HG03432 (cell line): ENCODE data around the gene IGDCC3.

Experiments used
- ATAC-seq: cut with Tn5 transposase; IDR thresholded peaks from one replicate; pipeline ENCODE4 v1.9.1; 2021; ENCODE audit warnings: mild to moderate bottlenecking, moderate library complexity; ENCODE audit not compliant: unreplicated experiment

Gene IGDCC3

DNA sequence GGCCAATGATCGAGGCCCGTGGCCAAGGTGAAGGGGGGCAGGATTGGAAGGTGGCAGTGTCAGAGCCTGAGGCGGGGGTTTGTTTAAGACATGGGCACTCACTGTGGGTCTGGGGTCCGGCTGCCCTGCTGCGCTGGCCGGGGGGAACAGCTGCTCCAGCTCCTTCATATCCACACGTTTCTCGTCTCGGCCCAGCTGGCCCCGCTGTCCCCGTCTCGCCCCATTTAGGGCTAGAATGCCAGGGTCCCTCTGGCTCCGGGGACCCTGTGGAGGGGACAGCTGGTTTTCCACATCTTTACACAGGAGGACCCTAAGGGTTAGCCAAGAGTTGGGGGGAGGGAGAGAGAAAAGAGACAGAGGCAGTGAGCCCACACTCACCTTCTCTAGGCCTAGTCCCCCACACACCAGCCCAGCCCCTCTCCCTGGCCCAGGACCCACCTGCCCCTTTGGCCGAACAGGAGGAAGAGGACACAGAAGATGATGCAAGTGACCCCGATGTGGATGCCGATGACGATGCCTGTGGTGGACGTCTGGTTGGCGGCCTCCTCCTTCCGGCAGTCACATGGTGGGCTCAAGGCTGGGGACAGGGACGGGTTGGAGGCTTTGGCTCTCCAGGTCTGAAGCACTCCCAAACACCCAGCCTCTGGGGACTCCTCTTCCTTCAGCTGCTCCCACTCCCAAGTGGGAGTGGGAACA, 48.4 kb downstream of the IGDCC3 start:
- no peak for ATAC-seq

DNA sequence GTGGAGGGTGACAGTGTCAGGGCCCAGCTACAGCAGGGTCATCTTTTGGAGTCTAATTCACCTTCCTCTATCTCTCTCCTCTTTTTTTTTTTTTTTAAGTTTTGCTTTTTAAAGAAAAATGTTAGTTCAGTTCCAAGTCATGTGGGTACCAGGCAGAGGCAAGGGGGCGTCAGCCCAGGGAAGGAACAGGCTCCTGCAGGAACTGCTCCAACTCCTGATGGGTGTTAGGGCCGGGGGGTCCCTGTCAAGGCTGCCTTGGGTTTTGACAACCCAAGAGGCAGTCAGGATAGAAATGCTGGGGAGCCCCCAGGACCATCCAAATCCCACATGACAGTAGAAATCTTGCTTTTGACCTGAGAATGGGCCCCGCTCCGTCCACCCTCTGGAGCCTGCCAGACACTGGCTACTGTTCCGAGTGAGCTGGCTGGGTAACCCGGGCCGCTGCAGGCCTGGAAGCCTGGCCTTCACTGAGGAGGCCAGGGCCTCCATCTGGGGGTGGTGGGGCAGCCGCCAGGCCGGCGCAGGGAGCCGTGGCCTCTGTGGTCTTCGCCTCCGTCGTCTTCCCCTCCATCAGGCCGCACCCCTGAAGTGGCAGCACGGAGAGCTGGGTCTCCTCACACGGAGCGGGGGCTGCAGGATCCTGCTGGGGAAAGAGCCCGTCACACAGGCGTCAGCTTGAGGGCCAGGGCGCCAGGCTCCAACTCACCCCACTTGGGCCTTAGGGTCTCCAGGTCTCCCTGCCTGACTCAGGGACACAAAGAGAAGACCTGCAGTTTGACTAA, 49.1 kb downstream of the IGDCC3 start:
- ATAC-seq = no peak

DNA sequence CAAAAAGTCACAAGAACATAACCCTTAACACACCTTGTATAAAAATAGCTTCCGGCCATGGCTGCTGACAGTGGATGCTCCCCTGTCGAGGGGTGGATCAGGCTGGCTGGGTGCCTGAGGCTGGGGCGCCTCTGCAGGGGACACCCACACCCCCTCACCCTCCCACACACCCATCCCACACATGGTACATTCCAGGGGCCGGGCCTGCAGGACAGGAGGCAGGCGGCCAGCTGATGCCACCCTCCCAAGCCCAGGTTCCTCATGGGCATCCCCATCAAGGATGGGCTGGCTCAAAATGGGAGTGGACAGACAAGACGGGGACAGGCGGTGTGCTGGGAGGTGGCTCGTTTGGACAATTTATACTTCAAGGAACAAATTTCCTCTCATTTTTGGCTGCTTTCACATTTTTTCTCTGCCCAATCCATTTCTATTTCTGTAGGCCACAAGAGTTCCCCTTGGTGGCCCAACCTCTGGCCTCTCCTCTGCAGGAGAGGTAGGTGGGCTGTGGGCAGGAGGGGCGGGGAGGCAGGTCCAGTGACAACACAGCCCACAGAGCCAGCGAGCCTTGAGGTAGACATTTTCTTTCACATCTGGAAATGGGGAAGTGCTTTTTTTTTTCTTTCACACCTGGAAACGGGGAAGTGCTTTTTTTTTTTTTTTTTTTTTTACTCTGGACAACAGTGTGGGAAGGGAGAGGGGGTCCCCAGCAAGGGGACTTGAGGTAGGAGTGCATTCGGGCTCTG, 50.0 kb downstream of the IGDCC3 start:
- ATAC-seq = no peak

DNA sequence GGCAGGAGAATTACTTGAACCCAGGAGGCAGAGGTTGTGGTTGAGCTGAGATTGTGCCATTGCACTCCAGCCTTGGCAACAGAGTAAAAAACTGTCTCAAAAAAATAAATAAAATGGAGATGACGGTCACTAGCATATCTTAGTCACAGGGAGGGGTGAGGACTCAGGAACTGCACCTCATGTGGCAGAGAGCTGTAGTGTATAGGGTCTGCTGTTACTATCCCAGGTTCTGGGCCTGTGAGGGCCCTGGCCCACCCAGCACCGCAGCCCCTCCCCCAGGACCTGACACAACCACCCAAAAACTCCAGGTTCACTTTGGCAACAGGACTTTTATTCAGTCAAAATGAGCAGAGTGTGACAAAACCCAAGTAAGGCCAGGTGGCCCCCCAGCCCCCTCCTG, 51.0 kb downstream of the IGDCC3 start:
- no peak for ATAC-seq

DNA sequence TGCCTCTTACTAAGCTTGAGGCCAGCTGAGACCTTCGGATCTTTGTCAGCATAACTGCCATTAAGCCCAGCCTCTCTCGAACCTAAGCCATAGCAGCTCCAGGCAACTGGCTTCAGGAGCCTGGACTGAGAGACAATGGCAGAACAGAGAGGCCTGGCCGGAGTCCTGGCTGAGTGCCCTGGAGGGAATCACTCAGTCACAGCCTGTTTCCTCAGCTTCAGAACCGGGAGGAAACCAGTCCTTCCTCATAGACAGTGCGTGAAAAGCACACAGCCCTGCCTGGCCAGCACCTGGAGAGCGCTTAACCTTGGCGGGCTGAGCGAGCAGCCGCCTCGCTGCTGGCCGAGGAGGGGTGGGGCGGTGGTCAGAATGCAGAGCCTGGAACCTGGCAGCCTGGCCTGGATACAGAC, 51.7 kb downstream of the IGDCC3 start:
- no peak for ATAC-seq

DNA sequence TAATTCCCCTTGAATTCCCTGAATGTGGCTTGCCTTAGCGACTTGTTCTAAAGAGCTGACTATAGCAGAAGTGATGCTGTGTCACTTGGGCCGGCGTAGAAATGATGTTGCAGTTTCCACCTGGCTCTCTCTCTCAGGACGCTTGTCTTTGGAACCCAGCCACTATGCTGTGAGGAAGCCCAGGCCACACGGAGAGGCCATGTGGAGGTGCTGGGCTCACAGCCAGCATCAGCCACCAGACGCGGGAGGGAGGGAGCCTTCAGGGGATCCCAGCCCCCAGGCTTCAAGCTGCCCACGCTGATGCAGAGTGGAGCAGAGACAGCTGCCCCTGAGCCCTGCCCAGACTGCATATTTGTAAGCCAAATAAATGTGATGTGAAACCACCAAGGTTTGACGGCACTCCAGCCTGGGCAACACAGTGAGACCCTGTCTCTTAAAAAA, 54.7 kb downstream of the IGDCC3 start:
- ATAC-seq = no peak

DNA sequence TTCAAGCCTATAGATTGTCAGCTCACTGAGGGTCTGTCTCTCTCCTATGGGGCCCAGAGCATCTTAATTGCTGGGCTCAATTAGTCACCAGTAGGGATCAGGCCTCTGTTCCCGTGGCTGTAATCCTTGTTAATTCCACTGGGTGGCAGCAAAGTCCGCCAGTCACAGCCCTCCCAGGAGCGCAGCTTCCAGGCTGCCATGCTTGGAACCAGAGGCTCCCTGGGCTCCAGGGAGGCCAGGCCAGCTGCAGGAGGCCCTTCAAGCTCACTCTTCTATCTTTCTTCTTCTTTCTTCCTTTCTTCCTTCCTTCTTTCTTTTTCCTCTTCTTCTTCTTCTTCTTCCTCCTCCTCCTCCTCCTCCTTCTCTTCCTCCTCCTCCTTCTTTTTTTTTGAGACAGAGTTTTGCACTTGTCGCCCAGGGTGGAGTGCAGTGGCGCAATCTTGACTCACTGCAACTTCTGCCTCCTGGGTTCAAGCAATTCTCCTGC, 58.9 kb downstream of the IGDCC3 start:
- ATAC-seq = peak; percentile 56

DNA sequence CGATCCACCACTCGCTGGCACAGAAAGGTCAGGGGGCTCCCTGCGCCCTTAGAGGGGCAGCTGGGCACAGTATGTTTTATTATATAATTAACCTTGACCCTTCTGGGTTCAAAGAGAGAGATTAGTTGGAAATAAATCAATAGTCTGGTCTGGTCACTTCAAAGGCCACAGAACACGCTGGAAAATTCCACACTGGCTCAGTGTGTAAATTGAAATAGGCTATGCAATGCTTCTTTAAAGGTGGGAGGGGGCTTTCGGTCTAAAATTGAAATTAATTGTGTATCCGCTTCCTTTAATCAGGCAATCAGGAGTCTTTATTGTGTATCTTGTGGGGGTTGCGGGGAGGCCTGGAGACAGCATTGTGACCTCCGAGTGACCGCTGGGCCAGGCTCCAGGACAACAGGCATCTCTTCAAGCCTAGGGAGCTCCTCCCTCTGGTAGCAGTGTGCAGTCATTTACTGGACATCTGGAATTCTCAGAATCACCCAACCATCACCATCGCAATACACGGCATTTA, 65.3 kb downstream of the IGDCC3 start:
- ATAC-seq = no peak

DNA sequence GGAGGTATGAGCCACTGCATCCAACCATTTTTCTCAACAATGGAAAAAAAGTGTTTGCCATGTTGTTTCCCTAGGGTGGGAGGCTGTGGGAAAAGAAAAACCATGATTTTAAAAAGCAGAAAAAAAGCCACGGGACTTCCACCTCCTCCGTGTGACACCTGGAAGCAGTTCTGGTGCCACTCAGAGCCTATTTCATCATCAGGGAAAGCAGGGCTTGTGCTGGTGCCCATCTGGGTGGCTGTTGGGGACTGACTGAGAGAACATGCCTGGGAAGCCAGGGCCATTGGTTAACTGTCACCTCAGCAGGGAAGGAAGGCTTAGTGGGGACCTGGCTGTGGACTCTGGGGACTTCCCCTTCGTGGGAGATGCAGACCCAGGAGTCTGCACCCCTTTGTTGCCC, 66.0 kb downstream of the IGDCC3 start:
- no peak for ATAC-seq

DNA sequence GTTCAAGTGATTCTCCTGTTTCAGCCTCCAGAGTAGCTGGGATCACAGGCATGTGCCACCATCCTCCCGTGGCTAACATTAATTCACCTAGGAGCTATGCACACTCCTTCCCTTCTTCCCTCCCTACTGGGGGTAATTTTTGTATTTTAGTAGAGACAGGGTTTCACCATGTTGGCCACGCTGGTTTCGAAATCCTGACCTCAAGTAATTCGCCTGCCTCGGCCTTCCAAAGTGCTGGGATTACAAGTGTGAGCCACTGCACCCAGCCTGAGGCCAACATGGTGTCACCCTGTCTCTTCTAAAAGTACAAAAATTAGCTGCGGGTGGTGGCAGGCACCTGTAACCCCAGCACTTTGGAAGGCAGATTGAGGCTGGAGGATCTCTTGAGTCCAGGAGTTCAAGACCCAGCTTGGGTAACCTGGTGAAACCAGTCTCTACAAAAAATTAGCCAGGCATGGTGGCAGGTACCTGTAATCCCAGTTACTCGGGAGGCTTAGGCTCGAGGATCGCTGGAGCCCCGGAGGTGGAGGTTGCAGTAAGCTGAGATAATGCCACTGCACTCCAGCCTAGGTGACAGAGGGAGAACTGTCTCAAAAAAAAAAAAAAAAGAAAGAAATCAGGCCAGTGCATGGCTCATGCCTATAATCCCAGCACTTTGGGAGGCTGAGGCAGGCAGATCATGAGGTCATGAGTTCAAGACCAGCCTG, 67.2 kb downstream of the IGDCC3 start:
- no peak for ATAC-seq

DNA sequence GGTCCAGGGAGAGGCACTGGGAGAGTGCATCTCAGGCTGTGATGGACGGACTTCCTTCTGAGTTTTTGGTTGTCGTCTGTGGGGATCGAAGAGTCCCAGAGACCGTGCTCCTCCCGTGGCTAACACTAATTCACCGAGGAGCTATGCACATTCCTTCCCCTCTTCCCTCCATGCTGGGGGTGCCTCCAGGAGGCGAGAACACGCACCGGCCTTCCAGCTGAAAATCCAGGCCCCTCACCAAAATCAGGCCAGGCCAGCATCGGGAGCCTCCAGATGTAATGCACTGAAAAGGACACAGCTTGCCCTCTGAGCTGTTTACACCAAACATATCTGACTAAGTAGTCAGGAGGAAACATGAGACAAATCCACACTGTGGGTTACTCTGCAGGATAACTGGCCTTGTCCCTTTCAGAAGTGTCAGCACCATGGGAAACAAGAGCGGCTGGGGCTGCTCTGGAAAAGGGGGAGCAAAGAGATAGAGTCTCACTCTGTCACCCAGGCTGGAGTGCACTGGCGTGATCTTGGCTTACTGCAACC, 67.9 kb downstream of the IGDCC3 start:
- no peak for ATAC-seq

DNA sequence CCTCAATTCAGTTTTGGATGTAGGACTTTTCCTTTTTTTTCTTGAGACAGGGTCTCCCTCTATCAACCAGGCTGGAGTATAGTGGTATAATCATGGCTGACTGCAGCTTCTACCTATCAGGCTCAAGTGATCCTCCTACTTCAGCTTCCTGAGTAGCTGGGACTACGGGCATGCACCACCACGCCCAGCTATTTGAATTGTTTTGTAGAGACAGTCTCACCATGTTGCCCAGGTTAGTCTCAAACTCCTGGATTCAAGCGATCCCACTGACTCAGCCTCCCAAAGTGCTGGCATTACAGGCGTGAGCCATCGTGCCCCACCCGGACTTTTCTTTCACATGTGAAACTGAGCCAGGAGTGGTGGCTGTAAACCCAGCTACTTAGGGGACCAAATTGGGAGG, 69.8 kb downstream of the IGDCC3 start:
- no peak for ATAC-seq

DNA sequence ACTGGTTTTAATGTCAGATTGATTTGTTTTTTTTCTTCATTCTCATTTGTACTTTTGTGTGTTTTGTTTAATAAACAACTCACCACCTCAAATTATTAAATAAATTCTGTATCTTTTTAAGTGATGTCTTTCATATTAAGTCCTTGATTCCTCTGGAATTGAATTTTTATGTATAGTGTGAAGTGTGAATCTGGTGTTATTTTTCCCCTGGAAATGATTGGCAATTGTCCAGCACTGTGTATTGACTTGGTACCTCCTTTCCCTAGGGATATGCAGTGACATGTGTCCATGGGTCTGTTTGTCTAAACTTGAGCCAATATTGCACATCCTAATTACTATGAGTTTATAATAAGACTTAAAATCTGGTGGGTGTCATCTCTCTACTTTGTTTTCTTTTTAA, 71.3 kb downstream of the IGDCC3 start:
- no peak for ATAC-seq

DNA sequence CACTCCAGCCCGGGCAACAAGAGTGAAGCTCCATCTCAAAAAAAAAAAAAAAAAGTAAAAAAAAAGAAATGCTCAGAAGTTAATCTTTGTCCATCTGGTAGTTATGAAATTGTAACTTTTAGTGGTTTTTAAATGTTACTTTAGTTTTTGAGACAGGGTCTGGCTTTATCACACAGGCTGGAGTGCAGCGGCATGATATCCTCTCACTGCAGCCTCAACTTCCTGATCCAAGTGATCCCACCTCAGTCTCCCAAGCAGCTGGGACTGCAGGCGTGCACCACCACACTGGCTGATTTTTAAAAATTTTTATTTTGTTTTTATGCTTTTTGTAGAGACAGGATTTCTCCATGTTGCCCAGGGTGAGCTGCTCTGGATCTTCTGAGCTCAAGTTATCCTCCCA, 72.0 kb downstream of the IGDCC3 start:
- ATAC-seq = no peak

DNA sequence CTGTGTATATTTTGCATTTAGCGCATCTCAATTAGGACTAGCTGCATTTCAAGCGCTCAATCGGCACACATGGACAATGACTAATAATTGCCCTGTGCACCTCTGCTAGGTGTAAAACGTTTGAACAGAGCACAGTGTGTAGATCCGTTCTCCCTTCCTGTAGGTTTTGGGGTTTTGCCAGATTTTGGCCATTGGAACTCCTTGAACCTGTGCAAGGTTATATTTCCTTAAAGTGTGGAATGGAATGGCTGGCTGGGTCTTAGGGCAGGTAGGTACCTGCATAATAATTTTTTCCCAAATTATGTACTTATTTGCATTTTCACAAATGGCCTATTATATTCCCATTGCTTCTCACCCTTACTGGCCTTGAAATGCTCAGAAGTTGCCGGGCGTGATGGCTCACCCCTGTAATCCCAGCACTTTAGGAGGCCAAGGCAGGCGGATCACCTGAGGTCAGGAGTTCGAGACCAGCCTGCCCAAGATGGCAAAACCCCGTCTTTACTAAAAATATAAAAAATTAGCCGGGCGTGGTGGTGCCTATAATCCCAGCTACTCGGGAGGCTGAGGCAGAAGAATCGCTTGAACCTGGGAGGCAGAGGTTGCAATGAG, 72.5 kb downstream of the IGDCC3 start:
- ATAC-seq = no peak

DNA sequence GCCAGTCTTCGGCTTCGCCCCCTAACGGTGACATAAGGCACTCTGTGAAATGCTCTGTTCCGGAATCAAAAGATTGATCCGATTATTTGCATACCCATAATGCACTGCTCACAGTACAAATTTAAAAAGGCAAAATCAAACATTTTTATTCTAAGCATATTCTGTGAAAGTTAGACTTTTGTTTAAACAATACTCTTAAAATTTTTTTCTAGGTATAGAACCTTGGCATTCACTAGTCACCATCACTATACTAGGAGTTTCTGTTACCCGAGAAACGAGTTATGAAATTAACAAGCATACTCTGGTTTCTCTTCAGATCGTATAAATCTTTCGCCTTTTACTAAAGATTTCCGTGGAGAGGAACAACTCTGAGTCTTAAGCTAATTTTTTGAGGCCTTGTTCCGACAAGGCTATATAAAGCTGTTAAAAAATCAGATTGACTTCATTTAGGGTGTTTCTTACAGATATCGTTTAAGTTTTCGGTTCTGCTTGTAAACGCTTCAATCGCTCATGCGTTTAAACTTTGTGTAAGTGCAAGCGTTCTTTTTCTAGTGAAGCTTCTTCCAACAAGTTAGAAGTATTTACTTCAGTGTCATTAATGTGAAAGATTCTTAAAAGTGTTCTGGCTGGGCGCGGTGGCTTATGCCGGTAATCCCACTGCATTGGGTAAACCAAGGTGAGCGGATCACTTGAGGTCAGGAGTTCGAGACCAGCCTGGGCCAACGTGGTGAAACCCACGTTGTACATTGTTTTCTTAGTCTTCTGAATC, 73.2 kb downstream of the IGDCC3 start, which contains the start of gene RNU5B-1:
RNU5B-1 (plus strand) TSS at position 297 of the 769 bp plus-strand sequence.
- ATAC-seq = peak; percentile 65

DNA sequence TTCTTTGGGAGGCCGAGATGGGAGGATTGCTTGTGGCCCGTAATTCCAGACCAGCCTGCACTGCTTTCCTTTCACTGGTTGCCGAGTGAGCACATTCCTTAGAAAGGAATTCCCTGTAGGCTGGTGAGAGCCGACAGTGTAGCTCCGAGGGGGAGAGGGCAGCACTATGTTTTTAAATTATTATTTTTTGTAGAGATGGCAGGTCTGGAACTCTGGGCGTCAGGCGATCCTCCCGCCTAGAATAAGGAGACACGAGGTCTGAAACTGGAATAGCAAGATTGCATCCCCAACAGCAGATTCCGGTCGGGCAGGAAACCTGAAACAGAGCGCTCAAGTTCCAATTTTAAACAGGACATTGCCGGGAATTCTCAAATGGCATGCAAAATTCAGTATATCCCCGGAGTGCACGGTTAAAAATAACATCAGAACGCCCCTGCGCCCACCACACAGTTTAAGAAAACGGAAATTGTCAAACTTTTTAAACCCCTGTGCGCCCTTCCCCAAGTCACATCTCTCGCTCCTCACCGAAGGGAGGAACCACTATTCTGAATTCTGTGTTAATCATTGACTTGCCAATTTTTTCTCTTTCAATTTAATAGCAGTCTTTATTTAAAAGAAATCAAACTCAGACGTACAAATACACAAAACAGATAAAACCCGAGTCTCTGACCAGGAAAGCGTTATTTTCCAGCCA, 74.0 kb downstream of the IGDCC3 start:
- peak; percentile 3 for ATAC-seq

DNA sequence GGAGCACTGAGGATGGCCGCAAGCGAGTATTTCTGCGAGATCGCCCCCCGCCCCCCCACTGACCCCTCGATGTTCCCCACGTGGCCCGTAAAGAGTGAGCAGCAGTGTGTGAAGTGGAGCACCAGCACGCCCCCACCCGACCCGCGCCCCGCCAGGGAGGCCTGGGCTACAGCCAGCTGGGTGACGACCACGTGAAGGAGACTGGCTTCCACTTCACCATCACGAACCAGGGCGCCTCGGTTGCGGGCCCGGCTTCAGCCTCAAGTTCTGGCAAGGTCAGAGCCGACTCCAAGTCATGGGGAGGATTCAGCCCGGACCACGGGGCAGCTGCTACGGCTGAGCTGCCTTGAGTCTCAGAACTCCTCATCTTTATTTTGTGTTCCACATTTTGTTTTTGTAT, 75.7 kb downstream of the IGDCC3 start:
- no peak for ATAC-seq
